ENCODE measurements around the gene SH3BGRL3.
"Not testable (repeated sequence)": the region's sequence is repeated elsewhere in the genome, so short reads cannot be mapped to it uniquely, and the experiment has no call there.

Gene SH3BGRL3

GRCh38 chr1:26290882-26291261 is 11.0 kb downstream of the SH3BGRL3 start:
- no peak for DNase-seq (ENCODE audit: low read depth)

DNA sequence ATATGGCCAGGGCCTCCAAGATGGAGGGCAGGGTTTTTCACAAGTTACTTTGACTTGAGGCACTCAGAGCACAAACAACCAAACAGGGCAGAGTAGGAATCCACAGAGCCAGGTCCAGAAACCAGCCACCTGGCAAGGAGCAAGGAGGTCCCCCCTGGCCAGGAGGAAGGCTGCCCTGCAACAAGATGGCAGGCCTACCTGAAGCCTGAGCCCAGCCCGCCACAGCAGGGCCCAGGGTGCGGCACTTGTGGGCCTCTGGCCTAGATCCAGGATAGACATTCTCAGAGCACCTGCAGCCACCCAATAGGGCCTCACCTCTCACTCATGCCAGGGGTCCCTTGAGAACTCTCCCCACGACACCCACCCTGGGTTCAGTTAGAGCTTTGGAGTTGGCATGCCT is 11.5 kb downstream of the SH3BGRL3 start:
- DNase-seq (ENCODE audit: low read depth) = no peak

DNA sequence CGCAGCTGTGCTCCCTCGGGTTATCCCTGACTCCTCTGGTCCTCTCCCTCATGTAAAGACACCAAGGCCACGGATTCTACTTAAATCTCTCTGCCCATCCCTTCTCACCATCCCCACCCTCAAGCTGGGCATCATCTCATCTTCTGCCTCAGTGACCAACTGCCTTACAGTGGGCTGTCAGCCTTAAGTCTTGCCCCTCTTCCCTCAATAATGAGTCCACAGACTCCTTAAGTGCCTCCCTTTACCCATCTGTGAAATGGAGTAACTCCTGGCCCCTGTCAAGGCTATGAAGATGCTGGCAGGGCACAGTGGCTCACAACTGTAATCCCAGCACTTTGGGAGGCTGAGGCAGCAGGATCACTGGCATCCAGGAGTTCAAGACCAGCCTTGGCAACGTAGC is 12.1 kb downstream of the SH3BGRL3 start:
- DNase-seq (ENCODE audit: low read depth) = no peak

GRCh38 chr1:26292735-26293134 is 12.8 kb downstream of the SH3BGRL3 start:
- not testable (repeated sequence) for DNase-seq (ENCODE audit: low read depth)

GRCh38 chr1:26293911-26294463 is 14.1 kb downstream of the SH3BGRL3 start:
- DNase-seq (ENCODE audit: low read depth) = no peak

DNA sequence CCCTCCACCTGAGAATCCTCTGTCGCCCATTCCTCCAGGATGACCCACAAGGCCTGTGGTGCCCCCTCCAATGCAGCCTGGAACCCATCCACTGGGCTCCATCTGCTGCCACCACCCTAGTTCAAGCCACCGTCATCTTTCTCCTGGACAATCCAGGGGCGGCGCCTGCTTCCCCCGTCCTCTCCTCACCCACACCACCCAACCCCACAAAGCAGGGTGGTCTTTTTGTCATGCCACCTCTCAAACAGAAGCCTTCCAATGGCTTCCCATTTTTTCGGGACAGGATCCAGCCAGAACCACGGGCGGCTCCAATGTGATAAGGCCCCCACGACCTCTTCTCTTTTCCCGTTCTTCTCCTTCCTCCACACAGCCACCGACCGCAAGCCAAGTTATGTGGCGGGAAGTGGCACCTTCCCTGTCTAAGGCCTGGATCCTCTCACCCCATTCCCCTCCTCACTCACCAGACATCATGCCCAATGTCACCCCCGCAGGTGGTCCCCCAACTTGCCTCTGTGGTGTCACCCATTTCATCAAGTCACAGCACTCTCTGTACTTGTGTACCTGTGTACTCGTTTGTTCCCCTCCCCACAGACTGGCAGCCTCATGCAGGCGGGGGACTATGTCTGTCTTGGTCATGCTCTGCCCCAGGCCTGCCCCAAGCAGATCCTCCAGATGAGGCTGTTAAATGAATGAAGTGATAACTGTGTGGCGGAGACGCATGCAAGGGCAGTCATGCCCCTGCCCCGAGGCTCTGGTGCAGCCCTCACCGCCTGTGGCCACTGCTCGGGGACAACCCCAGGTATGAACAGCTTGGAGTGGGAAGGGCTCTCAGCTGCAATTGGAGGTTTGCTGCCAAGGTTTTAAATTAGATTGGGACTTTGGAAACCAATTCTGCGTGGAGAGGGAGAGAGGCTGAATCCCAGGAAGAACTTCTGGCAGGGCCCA is 15.6 kb downstream of the SH3BGRL3 start:
- DNase-seq (ENCODE audit: low read depth) = no peak

- no peak for DNase-seq (ENCODE audit: low read depth)
Observed at GRCh38 chr1:26296340-26297056, 16.6 kb downstream of the SH3BGRL3 start.

- no peak for DNase-seq (ENCODE audit: low read depth)
Observed at GRCh38 chr1:26297057-26297790, 17.3 kb downstream of the SH3BGRL3 start.

DNA sequence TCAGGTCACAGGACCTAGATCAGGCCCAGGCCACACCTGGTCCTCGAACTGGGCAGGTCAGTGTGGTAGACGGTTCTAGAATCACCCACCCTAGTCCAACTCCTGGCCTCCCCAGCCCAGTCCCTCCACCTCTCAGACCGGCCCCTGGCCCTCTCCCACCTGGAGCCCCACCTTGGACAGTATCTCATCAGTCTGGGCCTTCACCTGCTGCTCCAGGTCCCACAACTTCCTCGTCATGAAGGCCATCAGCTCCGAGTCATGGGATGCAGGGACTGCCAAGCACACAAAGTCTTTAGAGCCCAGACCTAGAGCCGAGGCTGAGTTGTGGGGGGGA is 17.9 kb downstream of the SH3BGRL3 start:
- DNase-seq (ENCODE audit: low read depth) = no peak

- no peak for DNase-seq (ENCODE audit: low read depth)
Observed at GRCh38 chr1:26300578-26301275, 20.8 kb downstream of the SH3BGRL3 start.

DNA sequence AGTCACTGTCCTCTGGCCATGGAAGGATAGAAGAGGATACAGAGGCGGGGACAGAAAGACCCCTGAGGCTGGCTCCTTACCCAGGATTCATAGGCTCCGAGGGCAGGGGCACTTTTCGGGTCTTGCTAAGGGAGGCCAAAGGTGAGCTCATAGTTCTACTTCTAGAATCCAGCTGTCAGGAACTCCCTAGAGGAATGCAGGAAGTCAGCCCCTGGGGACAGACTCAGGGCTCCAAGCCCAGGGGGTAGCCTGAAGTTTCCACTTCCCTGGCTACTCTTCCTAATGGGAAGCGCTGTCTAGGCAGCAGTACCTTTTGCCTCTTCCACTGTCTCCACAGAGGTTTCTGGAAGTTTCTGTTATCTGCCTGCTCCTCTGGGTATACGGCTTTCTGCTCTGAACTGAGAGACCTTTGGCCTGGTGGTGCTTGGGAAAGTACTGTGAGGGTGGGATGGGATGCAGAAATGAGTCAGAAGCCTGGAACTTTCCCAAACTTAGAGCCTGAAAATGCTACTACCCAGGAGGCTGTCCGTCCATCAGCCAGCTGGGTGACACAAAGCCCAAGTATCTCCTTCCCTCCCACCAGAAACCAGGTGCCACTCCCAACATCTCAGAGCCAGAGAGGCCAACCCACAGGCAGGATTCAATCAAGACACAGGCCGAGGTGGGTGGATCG is 23.0 kb downstream of the SH3BGRL3 start:
- DNase-seq (ENCODE audit: low read depth) = peak; percentile 93

DNA sequence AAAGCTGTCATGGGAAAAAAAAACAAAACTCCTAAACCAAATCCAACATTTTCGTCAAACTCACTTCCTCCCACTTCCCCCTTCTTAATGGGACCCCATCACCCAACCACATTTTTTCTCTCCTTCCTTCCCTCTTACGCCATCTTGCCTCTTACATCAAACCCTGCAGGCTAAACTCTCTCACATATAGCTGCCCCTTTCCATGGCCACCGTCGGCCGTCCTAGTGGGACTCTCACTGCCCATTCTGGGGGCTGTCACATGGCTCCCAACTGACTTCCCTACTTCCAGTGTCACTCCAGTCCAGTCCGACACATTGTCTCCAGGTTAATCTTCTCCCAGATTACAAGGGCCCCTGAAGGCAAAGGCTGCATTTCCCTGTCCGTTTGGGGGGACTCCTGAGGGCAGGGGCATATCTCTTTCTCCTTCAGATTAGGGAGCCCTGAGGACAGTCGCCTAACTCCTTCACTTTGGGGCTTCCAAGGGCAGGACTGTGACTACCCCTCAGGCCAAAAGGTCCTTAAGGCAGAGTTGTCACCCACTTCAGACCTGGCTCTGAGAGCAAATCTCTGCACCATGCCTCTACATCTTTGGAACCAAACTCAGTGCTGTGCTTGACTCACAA is 25.9 kb downstream of the SH3BGRL3 start:
- DNase-seq (ENCODE audit: low read depth) = no peak

GRCh38 chr1:26306290-26307229 is 26.7 kb downstream of the SH3BGRL3 start, which contains the start of gene UBXN11:
Gene UBXN11 (minus strand): TSS chr1:26306636. CDS start chr1:26302883, 3,753 bp downstream.
- DNase-seq (ENCODE audit: low read depth) = peak; percentile 96

DNA sequence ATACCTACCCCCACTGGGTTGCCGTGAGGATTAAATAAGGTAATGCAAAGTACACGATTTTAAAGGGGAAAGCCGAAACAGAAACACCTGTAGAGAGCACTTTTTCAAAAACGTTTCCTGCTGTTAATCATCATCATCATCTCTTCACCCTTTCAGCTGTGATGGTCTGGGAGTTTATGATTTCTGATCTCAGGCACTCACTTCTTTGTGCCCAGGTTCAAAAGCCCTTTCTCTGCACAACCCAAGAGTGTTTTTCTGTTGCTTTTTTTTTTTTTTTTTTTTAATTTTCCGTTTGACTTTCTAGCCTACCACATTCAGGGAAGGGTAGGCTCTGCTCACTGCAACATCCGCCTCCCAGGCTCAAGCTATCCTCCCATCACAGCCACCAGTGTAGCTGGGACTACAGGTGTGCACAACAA is 27.5 kb downstream of the SH3BGRL3 start:
- no peak for DNase-seq (ENCODE audit: low read depth)

- not testable (repeated sequence) for DNase-seq (ENCODE audit: low read depth)
Observed at GRCh38 chr1:26307966-26308899, 28.3 kb downstream of the SH3BGRL3 start.

GRCh38 chr1:26314501-26314900 is 34.6 kb downstream of the SH3BGRL3 start:
- DNase-seq (ENCODE audit: low read depth) = no peak

DNA sequence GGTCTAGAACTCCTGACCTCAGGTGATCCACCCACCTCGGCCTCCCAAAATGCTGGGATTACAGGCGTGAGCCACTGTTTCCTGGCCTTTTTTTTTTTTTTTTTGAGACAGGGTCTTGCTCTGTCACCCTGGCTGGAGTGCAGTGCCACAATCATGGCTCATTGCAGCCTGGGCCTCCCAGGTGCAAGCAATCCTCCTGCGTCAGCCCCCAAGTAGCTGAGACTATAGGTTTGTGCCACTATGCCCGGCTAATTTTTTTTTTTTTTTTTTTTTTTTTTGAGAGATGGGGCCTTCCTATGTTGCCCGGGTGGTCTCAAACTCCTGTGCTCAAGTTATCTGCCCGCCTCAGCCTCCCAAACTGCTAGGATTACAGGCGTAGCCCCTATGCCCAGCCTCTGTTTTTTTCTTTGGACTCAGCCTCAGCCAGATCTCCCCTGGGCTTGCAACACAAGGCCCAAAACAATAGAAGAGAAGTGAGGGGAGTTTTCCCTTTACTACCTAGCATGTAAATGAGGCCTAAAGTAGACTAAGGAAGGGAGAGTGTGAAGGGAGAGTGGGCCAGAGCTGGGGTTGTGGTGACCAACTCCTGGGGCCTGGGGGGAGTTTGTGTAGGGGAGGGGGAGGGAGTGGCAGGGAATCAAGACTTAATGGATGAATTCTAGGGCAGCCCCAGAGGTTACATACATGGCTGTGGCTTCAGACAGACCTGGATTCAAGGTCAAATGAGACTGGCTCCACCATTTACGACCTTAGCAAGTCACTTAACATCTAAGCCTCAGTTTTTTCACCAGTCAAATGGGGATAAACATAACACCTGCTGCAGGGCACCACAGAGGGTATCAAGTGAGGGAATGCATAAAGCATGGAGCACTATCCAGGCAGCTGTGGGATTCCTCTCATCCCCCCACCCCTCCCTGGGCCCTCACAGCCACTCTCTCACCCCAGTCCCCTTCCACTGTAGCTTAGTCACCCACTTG is 36.3 kb downstream of the SH3BGRL3 start:
- DNase-seq (ENCODE audit: low read depth) = no peak
